Smooth muscle cell (in vitro differentiated cells): Measurements from ENCODE around the gene FOXC2. TPM values are rescaled to one million over a fixed set of nuclear protein-coding genes. Genes with fewer than 3 reads are reported as not detected.

ENCODE experiments used
- DNase-seq: peaks from one replicate; lab custom pipeline; 2025; ENCODE audit not compliant: unreplicated experiment; lab: John Stamatoyannopoulos, UW
- H2AFZ ChIP-seq: fragments of 200-600 bp; sonication (generic); 2 replicates; pipeline ENCODE4 v1.6.0; 2016; ENCODE audit warnings: antibody characterized with exemption, low read depth, mild to moderate bottlenecking
- H3F3A ChIP-seq: fragments of 200-600 bp; sonication (generic); 2 replicates; pipeline ENCODE4 v1.6.0; 2017; ENCODE audit warnings: antibody characterized with exemption, low read depth
- H3K27ac ChIP-seq: fragments of 200-600 bp; sonication (generic); 2 replicates; pipeline ENCODE4 v1.5.1; 2016; ENCODE audit warnings: low read depth, mild to moderate bottlenecking
- H3K27me3 ChIP-seq: fragments of 200-600 bp; sonication (generic); 2 replicates; pipeline ENCODE4 v1.6.1; 2016; ENCODE audit warnings: low read depth, mild to moderate bottlenecking
- H3K36me3 ChIP-seq: fragments of 200-600 bp; sonication (generic); 2 replicates; pipeline ENCODE4 v1.5.1; 2016; ENCODE audit warnings: low read depth
- H3K4me1 ChIP-seq: fragments of 200-600 bp; sonication (generic); 2 replicates; pipeline ENCODE4 v1.5.1; 2016; ENCODE audit warnings: low read depth
- H3K4me2 ChIP-seq: fragments of 200-600 bp; sonication (generic); 2 replicates; pipeline ENCODE4 v1.6.0; 2016; ENCODE audit warnings: mild to moderate bottlenecking
- H3K4me3 ChIP-seq: fragments of 200-600 bp; sonication (generic); 2 replicates; pipeline ENCODE4 v1.5.1; 2016; ENCODE audit warnings: mild to moderate bottlenecking
- H3K79me2 ChIP-seq: fragments of 200-600 bp; sonication (generic); 2 replicates; pipeline ENCODE4 v1.6.0; 2016; ENCODE audit warnings: low read depth, mild to moderate bottlenecking
- H3K9ac ChIP-seq: fragments of 200-600 bp; sonication (generic); 2 replicates; pipeline ENCODE4 v1.6.0; 2016; ENCODE audit warnings: low read depth
- H3K9me3 ChIP-seq: fragments of 200-600 bp; sonication (generic); replicated peaks from 2 replicates; pipeline ENCODE4 v1.5.1; 2016; ENCODE audit warnings: low read depth
- H4K20me1 ChIP-seq: fragments of 200-600 bp; sonication (generic); 2 replicates; pipeline ENCODE4 v1.6.0; 2016; ENCODE audit warnings: low read depth
- WGBS: methylation state at CpG from one replicate; pipeline ENCODE4 v1.1.7; 2016; ENCODE audit warnings: low lambda C conversion rate; 5-methylcytosine and 5-hydroxymethylcytosine counted together
- polyA plus RNA-seq: library from polyadenylated mRNA; unstranded; fragments of >200 nt; fragmentation: Nextera tagmentation; extraction: Ambion mirVana; gene quantifications from 2 replicates; pipeline ENCODE4 v1.2.1, GENCODE V29; 2016
- total RNA-seq: library from RNA; depleted of rRNA; stranded (reverse); fragments of >200 nt; gene quantifications from 2 replicates; pipeline ENCODE4 v1.2.3, GENCODE V29; 2014
- TF ChIP-seq, protein P1 (sequence below): fragments of 200-600 bp; sonication (generic); IDR thresholded peaks from 2 replicates; pipeline ENCODE4 v1.5.1; 2017; ENCODE audit warnings: borderline replicate concordance, mild to moderate bottlenecking, antibody characterized with exemption; ENCODE audit not compliant: insufficient read depth, poor library complexity, severe bottlenecking

FOXC2 gene
- total and polyA plus RNA-seq, 2 experiments from 2014 or later = 2.7 to 18.0 TPM

DNA sequence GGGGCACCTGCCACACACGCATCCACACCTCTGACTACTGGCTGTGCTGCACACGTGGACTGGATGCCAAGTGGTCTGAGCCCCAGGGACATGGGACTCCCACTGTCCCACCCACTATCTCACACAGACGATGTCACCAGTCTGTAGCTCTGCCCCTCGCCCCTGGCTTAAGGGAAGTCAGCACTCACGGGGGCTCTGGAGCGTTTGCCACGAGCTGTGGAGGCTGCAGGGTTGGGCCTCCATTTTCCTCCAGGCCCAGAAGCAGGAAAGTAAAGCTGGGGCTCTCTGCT is 34.2 kb upstream of the FOXC2 start:
- TF ChIP-seq, protein P1, sequence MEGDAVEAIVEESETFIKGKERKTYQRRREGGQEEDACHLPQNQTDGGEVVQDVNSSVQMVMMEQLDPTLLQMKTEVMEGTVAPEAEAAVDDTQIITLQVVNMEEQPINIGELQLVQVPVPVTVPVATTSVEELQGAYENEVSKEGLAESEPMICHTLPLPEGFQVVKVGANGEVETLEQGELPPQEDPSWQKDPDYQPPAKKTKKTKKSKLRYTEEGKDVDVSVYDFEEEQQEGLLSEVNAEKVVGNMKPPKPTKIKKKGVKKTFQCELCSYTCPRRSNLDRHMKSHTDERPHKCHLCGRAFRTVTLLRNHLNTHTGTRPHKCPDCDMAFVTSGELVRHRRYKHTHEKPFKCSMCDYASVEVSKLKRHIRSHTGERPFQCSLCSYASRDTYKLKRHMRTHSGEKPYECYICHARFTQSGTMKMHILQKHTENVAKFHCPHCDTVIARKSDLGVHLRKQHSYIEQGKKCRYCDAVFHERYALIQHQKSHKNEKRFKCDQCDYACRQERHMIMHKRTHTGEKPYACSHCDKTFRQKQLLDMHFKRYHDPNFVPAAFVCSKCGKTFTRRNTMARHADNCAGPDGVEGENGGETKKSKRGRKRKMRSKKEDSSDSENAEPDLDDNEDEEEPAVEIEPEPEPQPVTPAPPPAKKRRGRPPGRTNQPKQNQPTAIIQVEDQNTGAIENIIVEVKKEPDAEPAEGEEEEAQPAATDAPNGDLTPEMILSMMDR = no peak
- no peaks in the 10 kb centered on the region for H3K79me2 ChIP-seq
- H3K27ac ChIP-seq = no peak overlapping the region
- no peak overlapping the region for H3K4me2 ChIP-seq
- no peak overlapping the region for H2AFZ ChIP-seq
- H3K9ac ChIP-seq = no peak overlapping the region
- H3K4me1 ChIP-seq = no peaks in the 10 kb centered on the region
- H3K4me3 ChIP-seq = no peak overlapping the region
- DNase-seq = no peak
- no peaks in the 10 kb centered on the region for H3K27me3 ChIP-seq
- no peaks in the 10 kb centered on the region for H4K20me1 ChIP-seq
- 96% methylated on average over 7 of the region's 7 CpGs for WGBS
- H3F3A ChIP-seq = no peaks in the 10 kb centered on the region
- H3K36me3 ChIP-seq = no peaks in the 10 kb centered on the region
- H3K9me3 ChIP-seq = no peaks in the 10 kb centered on the region

DNA sequence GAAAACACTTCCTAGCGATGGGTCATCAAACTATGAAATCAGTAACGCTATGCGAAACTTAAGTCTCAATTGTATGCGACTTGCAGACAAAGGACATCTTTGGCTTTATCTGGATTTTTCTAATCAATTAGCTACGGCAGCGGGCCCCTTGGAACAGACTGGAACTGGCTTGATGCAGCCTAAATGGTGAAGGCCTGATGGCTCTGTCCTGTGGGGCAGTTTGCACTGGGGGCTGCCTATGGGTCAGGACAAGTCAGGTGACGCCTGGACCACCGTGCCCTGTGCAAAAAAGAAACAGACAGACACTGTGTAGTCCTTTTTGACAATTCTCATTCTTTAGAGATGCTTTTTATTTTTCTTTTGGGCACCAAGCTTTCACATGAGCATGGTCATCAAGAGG is 33.6 kb upstream of the FOXC2 start:
- no peak for DNase-seq
- H3K27me3 ChIP-seq = no peaks in the 10 kb centered on the region
- WGBS = over 99% methylated on average over 8 of the region's 8 CpGs
- no peak overlapping the region for H3K4me3 ChIP-seq
- no peaks in the 10 kb centered on the region for H3K36me3 ChIP-seq
- TF ChIP-seq, protein P1 = no peak
- no peak overlapping the region for H3K27ac ChIP-seq
- H3F3A ChIP-seq = no peaks in the 10 kb centered on the region
- H4K20me1 ChIP-seq = no peaks in the 10 kb centered on the region
- H3K4me1 ChIP-seq = no peaks in the 10 kb centered on the region
- H3K9me3 ChIP-seq = no peaks in the 10 kb centered on the region
- no peak overlapping the region for H3K9ac ChIP-seq
- no peaks in the 10 kb centered on the region for H3K79me2 ChIP-seq
- no peak overlapping the region for H3K4me2 ChIP-seq
- H2AFZ ChIP-seq = no peak overlapping the region

DNA sequence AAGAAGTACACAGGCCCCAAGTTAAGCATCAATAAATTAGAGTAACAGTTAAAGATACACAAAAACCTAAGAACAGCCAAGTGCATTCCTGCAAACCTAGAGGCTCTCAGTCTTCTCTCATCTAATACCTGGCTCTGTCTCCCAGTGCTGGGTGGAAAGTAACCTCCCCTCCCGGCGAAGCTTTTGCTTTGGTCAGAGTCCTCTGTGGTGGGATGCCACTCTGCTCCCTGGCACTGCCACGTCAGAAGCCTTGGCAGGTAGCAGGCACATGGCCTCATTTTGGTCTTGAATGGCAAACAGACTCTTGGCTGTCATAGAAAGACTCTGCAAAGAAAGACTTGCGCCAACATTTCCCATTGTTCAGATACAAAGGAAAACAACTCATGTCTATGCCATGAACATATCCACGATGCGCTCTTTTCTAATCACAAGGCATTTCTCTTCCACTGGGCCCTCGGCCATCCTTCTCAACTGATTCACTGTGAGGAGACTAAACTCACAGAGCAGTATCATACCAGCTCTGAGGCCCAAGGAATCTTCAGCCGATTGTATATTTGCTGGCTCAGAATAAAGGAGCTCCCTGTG is 32.8 kb upstream of the FOXC2 start:
- no peaks in the 10 kb centered on the region for H3K9me3 ChIP-seq
- no peaks in the 10 kb centered on the region for H3K4me1 ChIP-seq
- no peaks in the 10 kb centered on the region for H3K79me2 ChIP-seq
- H2AFZ ChIP-seq = no peak overlapping the region
- 99% methylated on average over 8 of the region's 8 CpGs for WGBS
- H3K27ac ChIP-seq = no peak overlapping the region
- no peaks in the 10 kb centered on the region for H3K27me3 ChIP-seq
- no peaks in the 10 kb centered on the region for H3K36me3 ChIP-seq
- H3K9ac ChIP-seq = no peak overlapping the region
- no peak overlapping the region for H3K4me2 ChIP-seq
- DNase-seq = no peak
- no peak overlapping the region for H3K4me3 ChIP-seq
- TF ChIP-seq, protein P1 = no peak
- no peaks in the 10 kb centered on the region for H3F3A ChIP-seq
- H4K20me1 ChIP-seq = no peaks in the 10 kb centered on the region

DNA sequence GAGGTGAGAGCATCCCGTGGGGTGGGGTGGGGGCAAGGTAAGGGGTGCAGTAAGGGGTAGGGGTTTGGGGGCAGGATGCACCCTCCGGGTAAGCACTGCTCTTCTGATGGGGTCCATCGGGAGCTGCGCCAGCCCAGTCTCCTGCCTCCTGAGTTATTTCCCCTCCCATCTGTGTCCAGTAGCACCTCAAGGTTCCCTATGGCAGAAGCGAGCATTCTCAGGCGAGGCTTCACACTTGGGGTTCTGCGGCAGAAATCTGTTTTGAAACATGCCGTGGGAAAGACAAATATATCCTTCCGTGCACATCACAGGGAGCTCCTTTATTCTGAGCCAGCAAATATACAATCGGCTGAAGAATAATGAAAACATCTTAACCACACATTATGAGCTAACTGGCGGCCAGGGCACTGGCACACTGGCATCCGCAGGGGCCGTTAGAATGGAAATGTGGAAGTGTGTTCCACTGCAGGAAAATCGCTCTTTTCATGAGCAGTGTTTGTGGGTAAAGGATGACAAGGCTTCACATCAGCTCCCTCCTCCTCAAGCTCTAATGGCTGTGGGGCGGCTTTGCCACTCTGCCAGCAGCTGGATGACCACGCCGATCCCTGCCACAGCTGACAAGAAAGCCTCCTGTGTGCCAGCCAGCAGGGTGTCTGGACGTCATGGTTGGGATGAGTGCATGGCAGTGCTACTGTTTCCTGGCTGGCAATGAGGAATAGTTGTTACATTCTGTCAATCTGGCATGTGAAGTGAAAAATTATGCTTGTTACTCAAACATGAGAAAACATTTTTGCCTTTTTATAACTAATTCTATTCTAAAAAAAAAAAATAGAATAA is 31.6 kb upstream of the FOXC2 start:
- Histone ChIP-seq H3K27me3 (no peaks in the 10 kb centered on the region), H2AFZ (no peak overlapping the region), H3K36me3 (no peaks in the 10 kb centered on the region), H4K20me1 (no peaks in the 10 kb centered on the region), H3K27ac (no peak overlapping the region), H3F3A (no peaks in the 10 kb centered on the region), H3K4me1 (no peaks in the 10 kb centered on the region), H3K9ac (no peak overlapping the region), H3K79me2 (no peaks in the 10 kb centered on the region), H3K4me2 (no peak overlapping the region), H3K9me3 (no peaks in the 10 kb centered on the region), H3K4me3 (no peak overlapping the region)
- DNase-seq = no peak
- 91% methylated on average over 18 of the region's 18 CpGs for WGBS
- TF ChIP-seq, protein P1 = no peak
